Naive thymus-derived CD4-positive, alpha-beta T cell (primary cell): ENCODE data around the gene MAGI2. TPM values are rescaled to one million over a fixed set of nuclear protein-coding genes. Genes with fewer than 3 reads are reported as not detected.

Source experiments
- ATAC-seq: fragments of 150-1000 bp; cut with Tn5 transposase; 2 replicates; pipeline ENCODE4 v1.10.0; 2021; ENCODE audit warnings: mild to moderate bottlenecking, moderate library complexity
- CTCF ChIA-PET: fragments of 350-600 bp; sonication (Branson Sonifier 250); formaldehyde crosslinking; loops from one replicate; lab custom pipeline; 2021; ENCODE audit warnings: antibody characterized with exemption; lab: Charles Lee
- POLR2A ChIA-PET: fragments of 350-600 bp; sonication (Branson Sonifier 250); formaldehyde crosslinking; loops from one replicate; lab custom pipeline; 2021; ENCODE audit warnings: antibody characterized with exemption, inconsistent platforms; lab: Charles Lee
- DNase-seq, 9 donors: peaks; one replicate each; pipeline versions ENCODE4 v3.0.0 to v3.0.0-alpha.2; 2020 to 2022; ENCODE audit warnings: mixed read lengths in 1 of 9
- H3K27ac ChIP-seq: one replicate; pipeline ENCODE4 v1.7.0; 2013; ENCODE audit warnings: mild to moderate bottlenecking, low read depth, low read length, moderate library complexity
- H3K27me3 ChIP-seq, 2 donors: one replicate each; pipeline ENCODE4 v1.7.0; 2013; ENCODE audit warnings: low read length in 2 of 2, mild to moderate bottlenecking in 2 of 2, moderate library complexity in 2 of 2; ENCODE audit not compliant: control insufficient read depth in 2 of 2, insufficient read depth in 2 of 2
- H3K36me3 ChIP-seq, 3 experiments: 1 replicate in 2 of 3; 2 replicates in 1 of 3; pipeline ENCODE4 v1.7.0; 2013; ENCODE audit warnings: low read length in 3 of 3, mild to moderate bottlenecking in 3 of 3, moderate library complexity in 1 of 3; ENCODE audit not compliant: insufficient read depth in 3 of 3, control insufficient read depth in 2 of 3
- H3K4me1 ChIP-seq, 2 donors: one replicate each; pipeline ENCODE4 v1.7.0; 2013; ENCODE audit warnings: low read length in 2 of 2, mild to moderate bottlenecking in 2 of 2, moderate library complexity in 1 of 2; ENCODE audit not compliant: control insufficient read depth in 2 of 2, insufficient read depth in 2 of 2
- H3K4me3 ChIP-seq: 2 replicates; pipeline ENCODE4 v1.7.0; 2013; ENCODE audit warnings: mild to moderate bottlenecking, low read length
- H3K9me3 ChIP-seq, 3 experiments: 1 replicate in 2 of 3; 2 replicates in 1 of 3; pipeline ENCODE4 v1.7.0; 2013; ENCODE audit warnings: low read length in 3 of 3; ENCODE audit not compliant: control insufficient read depth in 2 of 3
- H3K27ac Mint-ChIP-seq, 9 donors: one replicate each; pipeline ENCODE4 v1.8.0; 2020 to 2022; ENCODE audit warnings: mixed read lengths in 9 of 9, mild to moderate bottlenecking in 8 of 9, moderate library complexity in 5 of 9, inconsistent platforms in 2 of 9
- H3K27me3 Mint-ChIP-seq, 5 donors: one replicate each; pipeline ENCODE4 v1.8.0; 2021 to 2022; ENCODE audit warnings: mixed read lengths in 5 of 5, mild to moderate bottlenecking in 1 of 5
- H3K36me3 Mint-ChIP-seq, 5 donors: one replicate each; pipeline ENCODE4 v1.8.0; 2020 to 2022; ENCODE audit warnings: mixed read lengths in 5 of 5, mild to moderate bottlenecking in 3 of 5, inconsistent platforms in 1 of 5
- H3K4me1 Mint-ChIP-seq, 7 donors: one replicate each; pipeline ENCODE4 v1.8.0; 2020 to 2022; ENCODE audit warnings: mixed read lengths in 7 of 7, mild to moderate bottlenecking in 3 of 7, inconsistent platforms in 1 of 7
- H3K4me3 Mint-ChIP-seq, 10 donors: one replicate each; pipeline ENCODE4 v1.8.0; 2020 to 2022; ENCODE audit warnings: mild to moderate bottlenecking in 10 of 10, mixed read lengths in 10 of 10, moderate library complexity in 6 of 10, inconsistent platforms in 2 of 10
- H3K9me3 Mint-ChIP-seq, 11 donors: one replicate each; pipeline ENCODE4 v1.8.0; 2020 to 2022; ENCODE audit warnings: mixed read lengths in 11 of 11, mild to moderate bottlenecking in 4 of 11, inconsistent platforms in 1 of 11, moderate library complexity in 1 of 11
- intact Hi-C, 2 donors: fragments of 100-400 bp; cut with micrococcal nuclease; formaldehyde crosslinking; loops; one replicate each; pipeline ENCODE4 v1.15.1; 2023
- polyA plus RNA-seq, 2 donors: library from polyadenylated mRNA; unstranded; fragments of 300-500 nt; fragmentation: Illumina TruSeq; gene quantifications; one replicate each; pipeline ENCODE4 v1.2.3, GENCODE V29; 2021
- total RNA-seq, 6 experiments: library from RNA in 5 of 6; stranded (reverse) in 5 of 6; gene quantifications; 1 replicate in 5 of 6; 2 replicates in 1 of 6; pipeline ENCODE4 v1.2.3 and lab custom pipeline; 2021 to 2026

Gene MAGI2
- total and polyA plus RNA-seq, 7 experiments from 2014 or later: 0.05 to 0.67 (median 0.15) TPM; not detected in 3

- Mint-ChIP-seq H3K36me3 (no peaks in the 10 kb centered on the region), H3K27me3 (peaks cover 0 to 5% (median 0%) of the 10 kb centered on the region in 5 donors), H3K9me3 (peaks cover 0 to 5% (median 0%) of the 10 kb centered on the region in 11 donors), H3K4me3 (no peak overlapping the region), H3K27ac (no peak overlapping the region), H3K4me1 (no peaks in the 10 kb centered on the region)
- H3K36me3 ChIP-seq: no peaks in the 10 kb centered on the region
- ATAC-seq (no peak), DNase-seq (no peak)
- ChIA-PET CTCF (no interaction called here), POLR2A (no interaction called here)
- intact Hi-C loops: no loop called here
- no peak overlapping the region for H3K27ac ChIP-seq
- no peaks in the 10 kb centered on the region for H3K27me3 ChIP-seq
- H3K4me3 ChIP-seq: no peak overlapping the region
- H3K9me3 ChIP-seq: no peaks in the 10 kb centered on the region
- no peaks in the 10 kb centered on the region for H3K4me1 ChIP-seq
Measured at GRCh38 chr7:78386520-78386919, 1066.9 kb downstream of the MAGI2 start.

DNA sequence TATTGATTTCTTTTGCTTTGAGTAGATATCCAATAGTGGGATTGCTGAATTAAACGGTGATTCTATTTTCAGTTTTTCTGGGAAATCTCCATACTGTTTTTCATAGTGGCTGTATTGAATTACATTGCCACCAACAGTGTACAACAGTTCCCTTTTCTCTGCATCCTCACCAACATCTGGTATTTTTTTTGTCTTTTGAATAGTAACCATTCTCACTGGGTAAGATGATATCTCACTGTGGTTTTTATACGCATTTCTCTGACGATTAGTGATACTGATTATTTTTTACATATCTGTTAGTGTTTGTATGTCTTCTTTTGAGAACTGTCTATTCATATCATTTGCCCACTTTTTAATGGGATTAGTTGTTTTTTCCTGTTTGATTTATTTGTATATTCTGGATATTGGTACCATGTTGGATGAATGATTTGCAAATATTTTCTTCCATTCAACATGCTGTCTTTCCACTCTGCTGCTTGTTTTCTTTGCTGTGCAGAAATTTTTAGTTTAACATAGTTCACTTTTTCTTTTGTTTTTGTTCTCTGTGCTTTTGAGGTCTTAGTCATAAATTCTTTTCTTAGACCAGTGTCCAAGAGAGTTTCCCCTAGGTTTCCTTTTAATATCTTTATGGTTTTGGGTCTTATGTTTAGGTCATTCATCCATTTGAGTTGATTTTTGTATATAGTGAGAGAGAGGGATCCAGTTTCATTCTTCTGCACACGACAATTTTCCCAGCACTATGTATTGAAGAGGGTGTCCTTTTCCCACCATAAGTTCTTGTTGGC is 1070.2 kb downstream of the MAGI2 start:
- ATAC-seq: no peak
- CTCF ChIA-PET: no interaction called here
- no peaks in the 10 kb centered on the region for H3K9me3 ChIP-seq
- H3K27me3 ChIP-seq: no peaks in the 10 kb centered on the region
- Mint-ChIP-seq H3K9me3 (peaks cover 0 to 6% (median 2%) of the 10 kb centered on the region in 11 donors), H3K4me1 (no peaks in the 10 kb centered on the region), H3K27ac (no peak overlapping the region), H3K36me3 (no peaks in the 10 kb centered on the region), H3K27me3 (peaks cover 0 to 3% (median 0%) of the 10 kb centered on the region in 5 donors), H3K4me3 (no peak overlapping the region)
- intact Hi-C loops: no loop called here
- POLR2A ChIA-PET: no interaction called here
- H3K4me1 ChIP-seq: no peaks in the 10 kb centered on the region
- H3K4me3 ChIP-seq: no peak overlapping the region
- no peak overlapping the region for H3K27ac ChIP-seq
- no peak for DNase-seq
- no peaks in the 10 kb centered on the region for H3K36me3 ChIP-seq

- intact Hi-C loops: no loop called here
Measured at GRCh38 chr7:78379148-78379547, 1074.3 kb downstream of the MAGI2 start.

DNA sequence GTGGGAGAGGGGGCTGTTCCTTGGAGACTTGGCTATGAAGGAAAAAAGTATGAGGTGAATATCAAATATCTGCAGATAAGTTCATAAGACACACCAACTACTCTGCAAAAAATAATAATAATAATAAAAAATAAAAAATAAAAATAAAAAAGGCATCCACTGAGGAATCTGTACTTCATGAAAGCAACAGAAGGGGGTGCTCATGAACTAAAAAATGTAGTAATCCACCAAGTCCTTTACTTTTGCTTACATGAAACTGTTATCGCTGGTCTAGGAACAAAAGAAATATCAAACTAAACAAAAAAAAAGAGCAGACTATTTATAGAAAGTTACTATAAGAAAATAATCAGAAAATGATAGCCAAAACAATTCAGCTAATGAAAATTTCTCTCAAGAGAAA is 1075.9 kb downstream of the MAGI2 start:
- ChIA-PET POLR2A (interaction anchor here (0.7 kb wide), 1 partner anchor 974 kb away, joined by 4 read pairs; no protein-coding TSS in a partner anchor), CTCF (no interaction called here)
- Mint-ChIP-seq H3K36me3 (no peaks in the 10 kb centered on the region), H3K9me3 (peaks cover 0 to 10% (median 4%) of the 10 kb centered on the region in 11 donors), H3K27ac (no peak overlapping the region), H3K4me1 (no peaks in the 10 kb centered on the region), H3K4me3 (no peak overlapping the region), H3K27me3 (peaks cover 0 to 10% (median 2%) of the 10 kb centered on the region in 5 donors)
- no peaks in the 10 kb centered on the region for H3K27me3 ChIP-seq
- intact Hi-C loops: no loop called here
- DNase-seq: no peak
- H3K4me3 ChIP-seq: no peak overlapping the region
- ATAC-seq: no peak
- no peaks in the 10 kb centered on the region for H3K9me3 ChIP-seq
- no peaks in the 10 kb centered on the region for H3K4me1 ChIP-seq
- H3K27ac ChIP-seq: no peak overlapping the region
- no peaks in the 10 kb centered on the region for H3K36me3 ChIP-seq

More at GRCh38 chr7:78379148-78379547, 1074.3 kb downstream of the MAGI2 start:
- no peaks in the 10 kb centered on the region for H3K4me1 Mint-ChIP-seq
- CTCF ChIA-PET: no interaction called here
- H3K9me3 Mint-ChIP-seq: peaks cover 0 to 10% (median 4%) of the 10 kb centered on the region in 11 donors
- no peak for DNase-seq
- peaks cover 0 to 4% (median 0%) of the 10 kb centered on the region in 5 donors for H3K27me3 Mint-ChIP-seq
- Histone ChIP-seq H3K27me3 (no peaks in the 10 kb centered on the region), H3K36me3 (no peaks in the 10 kb centered on the region), H3K4me1 (no peaks in the 10 kb centered on the region), H3K27ac (no peak overlapping the region), H3K9me3 (no peaks in the 10 kb centered on the region), H3K4me3 (no peak overlapping the region)
- no peaks in the 10 kb centered on the region for H3K36me3 Mint-ChIP-seq
- no peak overlapping the region for H3K4me3 Mint-ChIP-seq
- no peak for ATAC-seq
- H3K27ac Mint-ChIP-seq: no peak overlapping the region
- POLR2A ChIA-PET: no interaction called here

GRCh38 chr7:78370936-78371335 is 1082.5 kb downstream of the MAGI2 start:
- POLR2A ChIA-PET: no interaction called here
- Mint-ChIP-seq H3K27ac (no peak overlapping the region), H3K36me3 (no peaks in the 10 kb centered on the region), H3K9me3 (peaks cover 0 to 4% (median 0%) of the 10 kb centered on the region in 11 donors), H3K4me1 (no peaks in the 10 kb centered on the region), H3K4me3 (no peak overlapping the region), H3K27me3 (peaks cover 0 to 10% (median 0%) of the 10 kb centered on the region in 5 donors)
- ATAC-seq: no peak
- no peaks in the 10 kb centered on the region for H3K4me1 ChIP-seq
- no peaks in the 10 kb centered on the region for H3K36me3 ChIP-seq
- CTCF ChIA-PET: no interaction called here
- no peaks in the 10 kb centered on the region for H3K27me3 ChIP-seq
- H3K4me3 ChIP-seq: no peak overlapping the region
- H3K27ac ChIP-seq: no peak overlapping the region
- no peak for DNase-seq
- no peaks in the 10 kb centered on the region for H3K9me3 ChIP-seq
- intact Hi-C loops: no loop called here

DNA sequence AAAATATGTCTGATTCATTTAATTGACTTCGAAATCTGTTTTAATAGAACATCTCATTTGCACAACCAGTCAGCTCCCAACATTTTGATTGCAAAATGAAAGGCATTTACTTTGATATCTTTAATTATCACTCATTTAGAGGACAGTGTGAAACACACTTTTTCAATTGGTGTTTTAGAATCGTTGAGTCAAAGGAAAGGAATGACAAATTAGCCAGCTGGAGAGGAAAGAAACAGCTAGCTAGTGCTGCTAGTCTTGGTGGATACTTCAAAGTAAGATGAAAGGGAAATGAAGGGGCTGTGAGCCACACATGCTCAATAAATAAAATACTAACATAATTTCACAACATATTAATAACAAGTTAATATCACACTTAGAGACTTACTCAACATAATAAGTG is 1084.7 kb downstream of the MAGI2 start:
- Mint-ChIP-seq H3K27me3 (peaks cover 0 to 8% (median 0%) of the 10 kb centered on the region in 5 donors), H3K4me1 (no peaks in the 10 kb centered on the region), H3K4me3 (no peak overlapping the region), H3K27ac (no peak overlapping the region), H3K36me3 (no peaks in the 10 kb centered on the region), H3K9me3 (peaks cover 0 to 2% (median 0%) of the 10 kb centered on the region in 11 donors)
- intact Hi-C loops: no loop called here
- ATAC-seq (no peak), DNase-seq (no peak)
- Histone ChIP-seq H3K9me3 (no peaks in the 10 kb centered on the region), H3K27me3 (no peaks in the 10 kb centered on the region), H3K4me1 (no peaks in the 10 kb centered on the region), H3K36me3 (no peaks in the 10 kb centered on the region), H3K27ac (no peak overlapping the region), H3K4me3 (no peak overlapping the region)
- ChIA-PET POLR2A (no interaction called here), CTCF (no interaction called here)

DNA sequence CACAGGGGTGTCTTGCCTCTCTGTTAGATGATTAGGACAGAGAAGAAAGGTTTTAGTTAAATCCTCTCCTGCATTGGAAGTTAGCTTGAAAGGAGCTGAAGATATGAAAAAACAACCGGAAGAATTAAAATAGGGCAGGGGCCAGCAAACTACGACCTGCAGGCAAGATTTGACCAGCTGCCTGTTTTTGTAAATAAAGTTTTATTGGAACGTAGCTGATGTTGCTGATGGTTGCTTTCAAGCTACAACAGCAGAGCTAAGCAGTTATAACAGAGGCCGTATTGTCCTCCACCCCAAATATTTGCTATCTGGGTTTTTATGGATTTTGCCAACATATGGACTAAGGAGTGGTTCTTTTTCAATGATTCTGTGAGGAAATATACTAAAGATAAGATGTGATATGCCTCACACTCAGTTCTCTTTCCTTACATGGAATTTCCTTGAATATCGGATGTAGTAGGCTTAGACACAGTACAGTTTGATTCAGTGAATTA is 1086.1 kb downstream of the MAGI2 start:
- ChIA-PET CTCF (no interaction called here), POLR2A (no interaction called here)
- H3K4me3 Mint-ChIP-seq: no peak overlapping the region
- DNase-seq: no peak
- intact Hi-C loops: no loop called here
- no peaks in the 10 kb centered on the region for H3K4me1 ChIP-seq
- ATAC-seq: no peak
- no peak overlapping the region for H3K27ac Mint-ChIP-seq
- H3K27ac ChIP-seq: no peak overlapping the region
- H3K4me1 Mint-ChIP-seq: no peaks in the 10 kb centered on the region
- H3K36me3 ChIP-seq: no peaks in the 10 kb centered on the region
- no peaks in the 10 kb centered on the region for H3K27me3 Mint-ChIP-seq
- no peaks in the 10 kb centered on the region for H3K9me3 ChIP-seq
- no peaks in the 10 kb centered on the region for H3K36me3 Mint-ChIP-seq
- no peaks in the 10 kb centered on the region for H3K27me3 ChIP-seq
- no peak overlapping the region for H3K4me3 ChIP-seq
- H3K9me3 Mint-ChIP-seq: peaks cover 0 to 2% (median 0%) of the 10 kb centered on the region in 11 donors
